GM18526 (cell line): ENCODE data around the gene BOK.

Experiments used
- POLR2A ChIP-seq: IDR thresholded peaks from 3 replicates; pipeline ENCODE4 v1.6.1; 2011; ENCODE audit not compliant: insufficient read length; ENCODE audit errors: extremely low read depth

Gene BOK

DNA sequence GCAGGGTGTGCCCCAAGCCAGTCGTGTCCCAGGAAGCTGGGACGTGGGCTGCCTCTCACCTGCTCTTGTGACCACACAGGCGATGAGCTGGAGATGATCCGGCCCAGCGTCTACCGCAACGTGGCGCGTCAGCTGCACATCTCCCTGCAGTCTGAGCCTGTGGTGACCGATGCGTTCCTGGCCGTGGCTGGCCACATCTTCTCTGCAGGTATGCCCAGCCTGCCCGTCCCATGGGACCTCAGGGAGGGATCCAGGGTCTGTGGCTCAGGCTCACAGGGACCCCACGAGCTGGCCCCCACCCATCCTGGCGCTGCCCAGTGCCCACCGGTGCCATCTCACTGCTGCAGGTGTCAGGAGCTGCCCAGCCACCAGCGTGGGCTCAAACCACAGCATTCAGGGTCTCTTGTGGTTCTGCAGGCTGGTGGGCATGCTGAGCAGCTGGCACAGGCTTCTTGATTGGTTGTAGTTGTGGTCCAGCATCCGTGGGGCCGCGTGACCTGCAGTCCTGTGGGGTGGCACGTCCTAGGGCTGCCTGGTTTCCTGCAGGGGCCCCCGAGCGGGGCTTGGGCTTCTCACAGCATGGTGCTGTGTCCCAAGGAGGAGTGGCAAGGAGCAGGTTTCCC is 3.8 kb downstream of the BOK start:
- TF ChIP-seq POLR2A = no peak

- no peak for TF ChIP-seq POLR2A
Observed at GRCh38 chr2:241563031-241563507, 4.5 kb downstream of the BOK start.

DNA sequence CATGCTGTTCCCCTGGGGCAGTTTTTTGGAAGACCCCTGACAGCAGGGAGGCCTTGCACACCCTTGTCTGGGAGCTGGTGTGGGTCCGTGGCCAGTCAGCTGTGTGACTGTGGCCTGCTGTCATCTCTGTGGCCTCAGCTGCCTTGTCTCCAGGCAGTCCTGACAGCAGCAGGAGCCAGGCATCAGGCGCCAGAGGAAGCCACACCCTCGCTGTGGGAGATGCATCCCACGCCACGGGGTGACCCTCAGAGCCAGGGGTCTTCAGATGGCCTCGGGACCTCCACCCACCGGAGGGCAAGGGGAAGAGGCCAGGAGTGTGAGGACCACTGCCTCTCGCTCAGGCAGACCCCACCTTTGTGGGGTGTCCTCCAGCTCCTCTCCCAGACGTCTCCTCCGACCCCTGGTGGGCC is 5.0 kb downstream of the BOK start:
- TF ChIP-seq POLR2A = no peak

DNA sequence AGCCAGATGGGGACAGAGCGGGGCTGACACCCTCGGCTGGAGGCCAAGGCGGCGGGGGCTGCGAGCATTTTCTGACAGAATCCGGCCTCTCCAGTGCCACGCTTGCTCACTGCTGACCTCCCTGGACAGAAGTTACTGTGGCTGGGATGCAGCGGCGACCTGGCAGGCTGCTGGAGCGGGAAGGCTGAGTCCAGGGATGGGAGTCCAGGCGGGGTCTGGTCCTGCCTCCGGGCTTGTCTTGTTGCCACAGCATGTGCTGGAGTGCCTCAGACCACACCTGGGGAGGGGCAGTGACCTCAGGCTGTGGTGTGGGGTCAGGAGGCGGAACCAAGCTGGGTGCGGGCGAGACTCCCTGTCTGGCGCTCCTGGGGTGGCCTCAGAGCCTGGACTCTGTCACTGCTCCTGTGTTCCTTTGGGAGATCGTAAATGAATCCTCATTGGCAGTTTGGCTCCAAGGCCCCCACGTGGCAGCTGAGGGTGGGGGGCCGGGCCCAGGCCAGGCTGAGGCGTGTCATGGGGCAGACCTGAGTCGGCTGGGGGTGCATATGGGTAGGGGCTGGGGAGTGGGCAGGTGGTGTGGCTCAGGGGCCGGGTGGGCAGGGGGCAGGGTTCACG is 5.5 kb downstream of the BOK start:
- no peak for TF ChIP-seq POLR2A

DNA sequence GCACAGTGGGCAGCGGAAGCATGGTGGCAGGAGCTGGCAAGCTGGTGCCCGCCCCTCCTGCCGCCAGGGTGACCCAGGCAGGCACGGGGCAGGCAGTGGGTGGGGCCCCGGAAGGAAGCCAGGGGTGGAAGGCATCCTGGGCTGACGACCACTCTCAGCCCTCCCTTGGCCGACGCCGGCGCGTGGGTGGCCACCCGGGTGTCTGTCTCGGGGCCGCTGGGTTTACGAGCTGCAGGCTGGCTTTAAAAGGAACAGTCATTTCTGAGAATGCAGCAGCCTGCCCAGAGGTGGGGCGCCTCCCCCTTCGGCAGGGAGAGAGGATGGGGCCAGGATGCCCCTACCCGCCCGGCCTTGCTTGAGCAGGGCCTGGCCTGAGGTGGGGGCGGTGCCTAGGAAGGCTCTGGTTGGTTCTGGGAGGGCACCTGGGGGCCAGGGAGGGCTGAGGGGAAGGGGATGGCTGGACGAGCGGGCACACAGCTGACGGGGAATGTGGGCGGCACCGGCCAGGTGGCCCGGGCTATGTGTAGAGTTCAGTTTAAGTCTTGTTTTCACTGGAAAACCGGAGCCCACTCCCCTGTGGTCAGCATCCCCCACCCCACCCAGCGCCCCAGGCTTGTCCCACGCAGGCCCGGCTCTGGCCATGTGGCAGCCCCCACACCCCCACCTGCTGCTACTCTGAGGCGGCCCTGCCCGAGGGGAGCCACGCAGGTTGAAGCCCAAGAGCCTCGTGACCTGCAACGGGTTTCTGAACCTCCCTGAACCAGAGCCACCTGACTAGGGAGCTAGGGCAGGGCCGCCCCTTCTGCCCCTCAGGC is 6.3 kb downstream of the BOK start:
- TF ChIP-seq POLR2A = no peak

- no peak for TF ChIP-seq POLR2A
Observed at GRCh38 chr2:241565411-241565810, 6.9 kb downstream of the BOK start.

- no peak for TF ChIP-seq POLR2A
Observed at GRCh38 chr2:241566468-241566867, 7.9 kb downstream of the BOK start.

GRCh38 chr2:241567776-241568175 is 9.2 kb downstream of the BOK start:
- TF ChIP-seq POLR2A = no peak

DNA sequence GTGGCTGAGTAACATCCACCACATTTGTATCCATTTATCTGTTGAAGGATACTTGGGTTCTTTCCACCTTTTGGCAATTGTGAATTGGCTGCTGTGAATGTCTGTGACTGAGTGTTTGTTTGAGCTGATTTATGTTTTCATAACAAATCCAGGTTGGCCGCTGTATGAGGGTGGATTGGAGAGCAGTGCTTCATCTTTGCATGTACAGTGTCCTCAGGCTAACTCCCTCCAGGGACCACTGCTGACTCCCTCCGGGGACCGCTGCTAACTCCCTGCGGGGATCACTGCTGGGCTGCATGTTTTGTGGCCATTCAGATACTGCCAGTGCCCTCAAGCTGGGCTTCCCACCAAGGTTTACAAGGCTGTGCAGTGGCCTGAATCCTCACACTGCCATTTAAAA is 10.2 kb downstream of the BOK start:
- TF ChIP-seq POLR2A = no peak

DNA sequence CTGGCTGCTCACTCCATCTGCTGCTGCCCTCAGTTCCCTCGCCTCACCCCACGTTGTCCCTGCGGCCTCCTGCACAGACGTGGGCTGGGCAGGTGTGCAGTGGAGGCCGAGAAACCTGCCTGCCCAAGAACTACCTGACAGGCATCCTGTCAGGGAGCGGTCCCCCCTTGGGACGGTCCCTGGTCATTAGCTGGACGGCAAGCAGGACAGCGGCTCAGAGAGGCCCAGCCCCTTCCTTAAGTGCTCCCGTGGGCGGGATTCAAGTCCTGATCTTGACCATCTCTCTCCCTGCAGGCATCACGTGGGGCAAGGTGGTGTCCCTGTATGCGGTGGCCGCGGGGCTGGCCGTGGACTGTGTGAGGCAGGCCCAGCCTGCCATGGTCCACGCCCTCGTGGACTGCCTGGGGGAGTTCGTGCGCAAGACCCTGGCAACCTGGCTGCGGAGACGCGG is 11.3 kb downstream of the BOK start:
- TF ChIP-seq POLR2A = no peak

- TF ChIP-seq POLR2A = no peak
Observed at GRCh38 chr2:241570961-241571581, 12.5 kb downstream of the BOK start.

DNA sequence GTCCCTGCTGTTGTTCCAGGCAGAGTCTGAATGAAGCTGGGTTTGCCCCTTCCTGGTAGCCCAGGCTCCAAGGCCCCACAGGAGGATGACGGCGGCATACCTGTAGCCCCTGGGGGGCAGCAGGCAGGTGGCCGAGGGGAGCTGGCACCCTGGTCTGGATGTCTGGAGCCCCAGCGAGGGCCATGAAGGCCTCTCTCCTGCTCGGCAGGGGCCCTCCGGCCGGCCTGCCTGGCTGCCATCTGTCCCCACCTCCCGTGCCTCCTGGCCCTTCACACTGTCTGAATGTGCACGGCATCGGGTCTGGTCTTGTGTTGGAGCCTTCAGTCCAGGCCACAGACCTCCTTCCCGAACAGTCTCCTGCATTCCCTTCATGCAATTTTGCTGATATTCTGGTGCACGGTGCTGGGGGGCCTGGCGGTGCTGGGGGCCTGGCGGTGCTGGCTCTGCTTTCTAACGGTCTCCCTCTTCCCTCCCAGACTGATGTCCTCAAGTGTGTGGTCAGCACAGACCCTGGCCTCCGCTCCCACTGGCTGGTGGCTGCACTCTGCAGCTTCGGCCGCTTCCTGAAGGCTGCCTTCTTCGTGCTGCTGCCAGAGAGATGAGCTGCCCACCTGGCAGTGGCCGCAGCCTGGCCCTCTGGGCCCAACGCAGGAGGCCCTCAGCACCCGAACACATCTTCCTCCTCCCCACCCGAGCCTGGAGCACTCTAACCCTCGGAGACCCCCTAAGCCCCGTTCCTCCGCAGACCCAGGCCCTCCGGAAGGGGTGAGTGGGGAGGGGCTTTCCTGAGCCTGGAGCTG is 13.5 kb downstream of the BOK start:
- no peak for TF ChIP-seq POLR2A

DNA sequence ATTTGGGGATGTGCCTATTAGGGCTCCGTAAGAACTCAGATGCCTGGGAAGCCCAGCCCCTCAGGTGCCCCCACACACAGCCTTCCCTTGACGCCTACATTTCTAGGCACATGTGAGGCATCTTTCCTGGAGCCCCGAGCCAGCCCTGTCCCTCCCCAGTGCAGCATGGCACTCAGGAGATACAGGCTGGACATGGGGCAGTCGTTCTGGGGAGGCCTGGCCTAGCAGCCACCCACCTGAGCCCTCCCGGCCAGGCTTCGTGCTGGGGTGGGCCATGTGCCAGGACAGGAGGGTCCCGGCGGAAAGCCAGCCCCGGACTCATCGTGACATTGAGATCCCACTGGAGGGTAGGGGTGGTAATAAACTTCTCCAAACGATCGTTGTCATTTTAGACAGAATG is 15.2 kb downstream of the BOK start:
- no peak for TF ChIP-seq POLR2A

DNA sequence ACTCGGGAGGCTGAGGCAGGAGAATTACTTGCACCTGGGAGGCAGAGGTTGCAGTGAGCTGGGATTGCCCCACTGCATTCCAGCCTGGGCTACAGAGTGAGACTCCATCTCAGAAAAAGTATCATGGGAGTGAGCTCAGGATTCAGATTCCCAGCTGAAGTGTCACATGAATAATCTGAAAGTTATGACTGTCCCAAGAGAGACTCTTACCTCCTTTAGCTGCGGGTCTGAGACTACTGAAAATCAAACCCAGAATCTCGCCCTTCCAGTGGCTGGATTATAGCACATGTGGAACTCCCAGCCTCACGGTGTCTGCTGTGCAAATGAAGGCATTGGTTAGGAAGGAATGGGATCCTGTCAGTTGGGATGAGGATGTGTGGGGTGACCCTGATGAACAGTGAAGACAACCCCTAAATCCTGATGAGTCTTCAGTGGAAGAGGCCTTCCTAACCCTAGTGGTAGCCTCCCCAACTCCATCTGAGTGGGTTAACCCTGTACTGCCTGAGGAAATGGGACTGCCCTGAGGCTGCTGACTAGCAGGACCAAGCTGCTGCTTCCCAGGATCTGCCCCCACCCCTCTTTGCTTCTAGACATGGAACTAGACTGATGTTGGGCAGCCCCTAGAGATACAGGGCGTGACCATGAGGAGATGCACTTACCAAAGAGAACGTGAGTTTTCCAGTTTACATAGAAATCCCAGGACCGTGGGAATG is 16.5 kb downstream of the BOK start:
- no peak for TF ChIP-seq POLR2A
